Thyroid gland (tissue), 4 donors: ENCODE measurements around the gene BICRA. TPM values are rescaled to one million over a fixed set of nuclear protein-coding genes. Genes with fewer than 3 reads are reported as not detected.
"Not testable (repeated sequence)": the region's sequence is repeated elsewhere in the genome, so short reads cannot be mapped to it uniquely, and the experiment has no call there.

Experiments
- DNase-seq, 2 donors: peaks; one replicate each; pipeline ENCODE4 v3.0.0-alpha.2; 2019
- H3K27ac ChIP-seq, 3 donors: fragments of 200-600 bp; sonication (generic); 1 replicate in 2 of 3; 2 replicates in 1 of 3; pipeline ENCODE4 v1.5.1; 2016 to 2019; ENCODE audit warnings: mild to moderate bottlenecking in 1 of 3, moderate library complexity in 1 of 3
- H3K27me3 ChIP-seq: fragments of 200-600 bp; sonication (generic); one replicate; pipeline ENCODE4 v1.5.1; 2019
- H3K36me3 ChIP-seq, 2 donors: fragments of 200-600 bp; sonication (generic); one replicate each; pipeline ENCODE4 v1.5.1; 2016 to 2019
- H3K4me1 ChIP-seq, 2 donors: fragments of 200-600 bp; sonication (generic); one replicate each; pipeline ENCODE4 v1.5.1; 2017 to 2019
- H3K4me3 ChIP-seq, 3 donors: fragments of 200-600 bp; sonication (generic); replicated peaks in 1 of 3; 1 replicate in 2 of 3; 2 replicates in 1 of 3; pipeline ENCODE4 v1.5.1; 2016; ENCODE audit warnings: mild to moderate bottlenecking in 1 of 3
- H3K9me3 ChIP-seq: fragments of 200-600 bp; sonication (generic); one replicate; pipeline ENCODE4 v1.5.1; 2017
- CTCF ChIP-seq, 6 experiments: fragments of 200-600 bp in 3 of 6; fragments of 450-650 bp in 3 of 6; sonication (generic) in 3 of 6; IDR thresholded peaks; one replicate each; pipeline ENCODE4 v1.5.1; 2016 to 2019; ENCODE audit warnings: antibody characterized with exemption in 6 of 6, mild to moderate bottlenecking in 2 of 6, inconsistent platforms in 1 of 6, moderate library complexity in 1 of 6
- POLR2A ChIP-seq, 2 donors: fragments of 450-650 bp; IDR thresholded peaks; one replicate each; pipeline ENCODE4 v1.6.1; 2017; ENCODE audit warnings: antibody characterized with exemption in 2 of 2, mild to moderate bottlenecking in 2 of 2, moderate library complexity in 1 of 2
- WGBS, 2 donors: methylation state at CpG; one replicate each; pipeline ENCODE4 v1.1.5; 2017; 5-methylcytosine and 5-hydroxymethylcytosine counted together
- intact Hi-C: fragments of 100-400 bp; cut with DNase I; formaldehyde crosslinking; loops from one replicate; pipeline ENCODE4 v1.15.1; 2023
- total RNA-seq, 4 donors: library from RNA; depleted of rRNA; stranded (reverse); fragments of >200 nt; gene quantifications; one replicate each; pipeline ENCODE4 v1.2.3, GENCODE V29; 2016

BICRA gene
- total RNA-seq, 4 donors from 2014 or later, result 5.8 to 15.2 (median 13.2) TPM

- Histone ChIP-seq H3K36me3 (no peaks in the 10 kb centered on the region), H3K4me1 (no peaks in the 10 kb centered on the region)
- intact Hi-C loops, result no loop called here
These were observed 22.9 kb downstream of the BICRA start for GRCh38 chr19:47631681-47632446.

GRCh38 chr19:47633517-47633916 lies 24.6 kb downstream of the BICRA start:
- intact Hi-C loops, result no loop called here
- H3K27ac ChIP-seq, result no peak overlapping the region
- no peak for DNase-seq
- no peak overlapping the region for H3K4me3 ChIP-seq
- no peaks in the 10 kb centered on the region for H3K36me3 ChIP-seq
- H3K9me3 ChIP-seq, result no peaks in the 10 kb centered on the region
- WGBS, 2 donors, result 94 to 99% methylated on average over 4 of the region's 4 CpGs
- H3K4me1 ChIP-seq, result peaks cover 0 to 5% of the 10 kb centered on the region in 2 donors
- TF ChIP-seq CTCF (IDR thresholded peaks at IDR 0.05) (no peak), POLR2A (IDR thresholded peaks at IDR 0.05) (no peak)
- H3K27me3 ChIP-seq, result no peaks in the 10 kb centered on the region

More at GRCh38 chr19:47631681-47632446, 22.9 kb downstream of the BICRA start:
- no peak overlapping the region for H3K27ac ChIP-seq
- WGBS, 2 donors, result 81 to 94% methylated on average over 18 of the region's 18 CpGs
- DNase-seq, result no peak
- H3K9me3 ChIP-seq, result no peaks in the 10 kb centered on the region
- no peaks in the 10 kb centered on the region for H3K27me3 ChIP-seq
- H3K4me3 ChIP-seq, result no peak overlapping the region
- TF ChIP-seq CTCF (IDR thresholded peaks at IDR 0.05), result no peak
- TF ChIP-seq POLR2A (IDR thresholded peaks at IDR 0.05), result no peak

- no peaks in the 10 kb centered on the region for H3K36me3 ChIP-seq
- H3K27ac ChIP-seq, result no peak overlapping the region
- intact Hi-C loops, result no loop called here
- H3K4me3 ChIP-seq, result no peak overlapping the region
- no peaks in the 10 kb centered on the region for H3K27me3 ChIP-seq
- 86% methylated on average over 11 of the region's 11 CpGs for WGBS, 2 donors
- H3K4me1 ChIP-seq, result peaks cover 0 to 5% of the 10 kb centered on the region in 2 donors
- no peak for DNase-seq
- H3K9me3 ChIP-seq, result no peaks in the 10 kb centered on the region
- TF ChIP-seq CTCF (IDR thresholded peaks at IDR 0.05) (no peak), POLR2A (IDR thresholded peaks at IDR 0.05) (no peak)
These were observed 25.1 kb downstream of the BICRA start for GRCh38 chr19:47633996-47634395.

- H3K36me3 ChIP-seq, H3K4me1 ChIP-seq, intact Hi-C loops, H3K27me3 ChIP-seq, H3K27ac ChIP-seq, H3K4me3 ChIP-seq, DNase-seq, H3K9me3 ChIP-seq: not testable (repeated sequence)
- 85 to 92% methylated on average over 6 of the region's 6 CpGs for WGBS, 2 donors
These were observed 26.3 kb downstream of the BICRA start for GRCh38 chr19:47635152-47635754.

- no peak overlapping the region for H3K27ac ChIP-seq
- no peak overlapping the region for H3K4me3 ChIP-seq
- 89 to 93% methylated on average over 10 of the region's 11 CpGs for WGBS, 2 donors
- H3K27me3 ChIP-seq, result no peaks in the 10 kb centered on the region
- peaks cover 0 to 5% of the 10 kb centered on the region in 2 donors for H3K4me1 ChIP-seq
- H3K9me3 ChIP-seq, result no peaks in the 10 kb centered on the region
- H3K36me3 ChIP-seq, result no peaks in the 10 kb centered on the region
- no peak for DNase-seq
- intact Hi-C loops, result no loop called here
- no peak for TF ChIP-seq CTCF (IDR thresholded peaks at IDR 0.05)
- TF ChIP-seq POLR2A (IDR thresholded peaks at IDR 0.05), result no peak
These were observed 28.6 kb downstream of the BICRA start for GRCh38 chr19:47637550-47637949.
